Astrocyte (in vitro differentiated cells and primary cell): Measurements from ENCODE around the gene LRRC43. TPM values are rescaled to one million over a fixed set of nuclear protein-coding genes. Genes with fewer than 3 reads are reported as not detected.

ENCODE experiments used
- DNase-seq: peaks from one replicate; pipeline ENCODE4 v3.0.0-alpha.2; 2010; ENCODE audit warnings: low read depth
- FAIRE-seq: peaks from 2 replicates; lab custom pipeline; 2011; peaks lifted over from hg19 to GRCh38; lab: Jason Lieb, UNC
- H2AFZ ChIP-seq: 2 replicates; pipeline ENCODE4 v1.6.0; 2012; ENCODE audit warnings: low read depth, low read length, inconsistent platforms
- H3K27ac ChIP-seq: 2 replicates; pipeline ENCODE4 v1.5.1; 2011; ENCODE audit warnings: low read depth, low read length, inconsistent platforms
- H3K27me3 ChIP-seq: 2 replicates; pipeline ENCODE4 v1.6.0; 2011; ENCODE audit warnings: low read length, inconsistent platforms; ENCODE audit not compliant: insufficient read depth
- H3K36me3 ChIP-seq: 2 replicates; pipeline ENCODE4 v1.5.1; 2011; ENCODE audit warnings: low read length, inconsistent platforms; ENCODE audit not compliant: insufficient read depth
- H3K4me1 ChIP-seq: 2 replicates; pipeline ENCODE4 v1.5.1; 2011; ENCODE audit warnings: low read length, inconsistent platforms; ENCODE audit not compliant: insufficient read depth
- H3K4me2 ChIP-seq: 2 replicates; pipeline ENCODE4 v1.6.0; 2012; ENCODE audit warnings: low read length, inconsistent platforms
- H3K4me3 ChIP-seq: 2 replicates; pipeline ENCODE4 v1.5.1; 2011; ENCODE audit warnings: low read depth, mild to moderate bottlenecking, low read length, inconsistent platforms; ENCODE audit not compliant: insufficient read depth
- H3K79me2 ChIP-seq: 2 replicates; pipeline ENCODE4 v1.6.0; 2012; ENCODE audit warnings: mild to moderate bottlenecking, low read length, inconsistent platforms; ENCODE audit not compliant: insufficient read depth
- H3K9ac ChIP-seq: 2 replicates; pipeline ENCODE4 v1.6.0; 2012; ENCODE audit warnings: mild to moderate bottlenecking, low read length, inconsistent platforms
- H3K9me3 ChIP-seq: 2 replicates; pipeline ENCODE4 v1.5.1; 2012; ENCODE audit warnings: low read depth, mild to moderate bottlenecking, low read length, inconsistent platforms; ENCODE audit not compliant: insufficient read depth
- H4K20me1 ChIP-seq: 2 replicates; pipeline ENCODE4 v1.6.0; 2012; ENCODE audit warnings: low read length, inconsistent platforms; ENCODE audit not compliant: insufficient read depth
- H3K27ac Mint-ChIP-seq: one replicate; pipeline ENCODE4 v1.8.0; 2021; ENCODE audit warnings: mild to moderate bottlenecking, mixed read lengths; ENCODE audit not compliant: unreplicated experiment
- H3K27me3 Mint-ChIP-seq: one replicate; pipeline ENCODE4 v1.8.0; 2021; ENCODE audit warnings: low read depth, mixed read lengths; ENCODE audit not compliant: unreplicated experiment
- H3K36me3 Mint-ChIP-seq: one replicate; pipeline ENCODE4 v1.8.0; 2021; ENCODE audit warnings: low read depth, mixed read lengths; ENCODE audit not compliant: unreplicated experiment
- H3K4me1 Mint-ChIP-seq: one replicate; pipeline ENCODE4 v1.8.0; 2021; ENCODE audit warnings: low read depth, mixed read lengths; ENCODE audit not compliant: unreplicated experiment
- H3K4me3 Mint-ChIP-seq: one replicate; pipeline ENCODE4 v1.8.0; 2021; ENCODE audit warnings: mild to moderate bottlenecking, moderate library complexity, mixed read lengths; ENCODE audit not compliant: unreplicated experiment
- H3K9me3 Mint-ChIP-seq: one replicate; pipeline ENCODE4 v1.8.0; 2021; ENCODE audit warnings: mild to moderate bottlenecking, mixed read lengths; ENCODE audit not compliant: unreplicated experiment
- EZH2 ChIP-seq: IDR thresholded peaks from 2 replicates; pipeline ENCODE4 v1.6.1; 2012; ENCODE audit warnings: mild to moderate bottlenecking, low read length, inconsistent platforms; ENCODE audit not compliant: insufficient read depth
- total RNA-seq: library from RNA; stranded (reverse); gene quantifications from 2 replicates; pipeline ENCODE4 v1.2.1, GENCODE V29; 2021
- TF ChIP-seq, protein P1 (sequence below): IDR thresholded peaks from 2 replicates; pipeline ENCODE4 v1.5.1; 2011; ENCODE audit warnings: low read depth, mild to moderate bottlenecking, inconsistent platforms, low read length, moderate library complexity; ENCODE audit not compliant: insufficient read depth

LRRC43 gene
- total RNA-seq, 1 donor from 2014 or later = 0.73 TPM

GRCh38 chr12:122183588-122183940, 641 bp downstream of the LRRC43 start:
- Histone ChIP-seq H3K4me2 (peak overlapping the region; percentile 89), H3K4me1 (peaks cover 7% of the 10 kb centered on the region), H2AFZ (peak overlapping the region; percentile 81), H3K27me3 (no peaks in the 10 kb centered on the region), H3K9me3 (no peaks in the 10 kb centered on the region), H4K20me1 (no peaks in the 10 kb centered on the region), H3K79me2 (no peaks in the 10 kb centered on the region), H3K4me3 (no peak overlapping the region), H3K36me3 (no peaks in the 10 kb centered on the region), H3K9ac (peak overlapping the region; percentile 43), H3K27ac (no peak overlapping the region)
- H3K4me1 Mint-ChIP-seq = peaks cover 7% of the 10 kb centered on the region
- H3K27ac Mint-ChIP-seq = peak overlapping the region; percentile 26
- peak overlapping the region; percentile 45 for H3K4me3 Mint-ChIP-seq
- DNase-seq = no peak
- no peaks in the 10 kb centered on the region for H3K9me3 Mint-ChIP-seq
- TF ChIP-seq EZH2 = no peak
- TF ChIP-seq, protein P1, sequence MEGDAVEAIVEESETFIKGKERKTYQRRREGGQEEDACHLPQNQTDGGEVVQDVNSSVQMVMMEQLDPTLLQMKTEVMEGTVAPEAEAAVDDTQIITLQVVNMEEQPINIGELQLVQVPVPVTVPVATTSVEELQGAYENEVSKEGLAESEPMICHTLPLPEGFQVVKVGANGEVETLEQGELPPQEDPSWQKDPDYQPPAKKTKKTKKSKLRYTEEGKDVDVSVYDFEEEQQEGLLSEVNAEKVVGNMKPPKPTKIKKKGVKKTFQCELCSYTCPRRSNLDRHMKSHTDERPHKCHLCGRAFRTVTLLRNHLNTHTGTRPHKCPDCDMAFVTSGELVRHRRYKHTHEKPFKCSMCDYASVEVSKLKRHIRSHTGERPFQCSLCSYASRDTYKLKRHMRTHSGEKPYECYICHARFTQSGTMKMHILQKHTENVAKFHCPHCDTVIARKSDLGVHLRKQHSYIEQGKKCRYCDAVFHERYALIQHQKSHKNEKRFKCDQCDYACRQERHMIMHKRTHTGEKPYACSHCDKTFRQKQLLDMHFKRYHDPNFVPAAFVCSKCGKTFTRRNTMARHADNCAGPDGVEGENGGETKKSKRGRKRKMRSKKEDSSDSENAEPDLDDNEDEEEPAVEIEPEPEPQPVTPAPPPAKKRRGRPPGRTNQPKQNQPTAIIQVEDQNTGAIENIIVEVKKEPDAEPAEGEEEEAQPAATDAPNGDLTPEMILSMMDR = no peak
- peaks cover 2% of the 10 kb centered on the region for H3K36me3 Mint-ChIP-seq
- peaks cover 17% of the 10 kb centered on the region for H3K27me3 Mint-ChIP-seq
- FAIRE-seq = no peak

DNA sequence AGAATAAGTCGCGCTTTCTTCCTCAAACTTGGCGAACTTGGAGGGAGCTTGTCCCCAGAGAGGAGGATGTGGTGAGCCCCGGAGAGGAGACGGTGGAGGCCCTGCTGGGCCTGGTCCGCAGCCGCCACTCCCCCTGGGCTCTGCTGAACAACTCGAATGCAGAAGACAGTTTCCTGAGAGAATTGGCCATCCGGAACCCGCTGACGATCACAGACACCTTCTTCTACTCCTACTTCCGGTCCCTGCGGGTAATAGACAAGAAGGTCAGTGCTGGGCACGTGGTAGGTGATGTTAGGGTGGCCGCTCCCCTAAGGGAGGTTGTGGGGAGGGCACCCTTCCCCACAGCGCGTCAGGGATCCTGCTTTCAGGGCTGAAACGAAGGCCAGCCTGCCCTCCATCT, 1.6 kb downstream of the LRRC43 start:
- Histone ChIP-seq H3K4me1 (peaks cover 7% of the 10 kb centered on the region), H3K4me3 (no peak overlapping the region), H3K36me3 (no peaks in the 10 kb centered on the region), H3K79me2 (no peaks in the 10 kb centered on the region), H4K20me1 (no peaks in the 10 kb centered on the region), H3K27me3 (no peaks in the 10 kb centered on the region), H2AFZ (no peak overlapping the region), H3K4me2 (no peak overlapping the region), H3K27ac (no peak overlapping the region), H3K9me3 (no peaks in the 10 kb centered on the region), H3K9ac (no peak overlapping the region)
- TF ChIP-seq, protein P1 = no peak
- no peak for TF ChIP-seq EZH2
- no peak for DNase-seq
- Mint-ChIP-seq H3K9me3 (no peaks in the 10 kb centered on the region), H3K4me3 (peak overlapping the region; percentile 40), H3K36me3 (no peaks in the 10 kb centered on the region), H3K27ac (no peak overlapping the region), H3K4me1 (peaks cover 7% of the 10 kb centered on the region), H3K27me3 (peaks cover 17% of the 10 kb centered on the region)
- FAIRE-seq = no peak

GRCh38 chr12:122185079-122185478, 2.2 kb downstream of the LRRC43 start:
- DNase-seq (no peak), FAIRE-seq (no peak)
- Histone ChIP-seq H3K27me3 (no peaks in the 10 kb centered on the region), H4K20me1 (no peaks in the 10 kb centered on the region), H3K4me2 (no peak overlapping the region), H3K27ac (no peak overlapping the region), H3K36me3 (no peaks in the 10 kb centered on the region), H3K79me2 (no peaks in the 10 kb centered on the region), H3K9me3 (no peaks in the 10 kb centered on the region), H3K4me3 (no peak overlapping the region), H3K4me1 (peaks cover 5% of the 10 kb centered on the region), H3K9ac (no peak overlapping the region), H2AFZ (no peak overlapping the region)
- H3K36me3 Mint-ChIP-seq = no peaks in the 10 kb centered on the region
- no peaks in the 10 kb centered on the region for H3K9me3 Mint-ChIP-seq
- peaks cover 5% of the 10 kb centered on the region for H3K4me1 Mint-ChIP-seq
- no peak overlapping the region for H3K27ac Mint-ChIP-seq
- peak overlapping the region; percentile 40 for H3K4me3 Mint-ChIP-seq
- TF ChIP-seq, protein P1 = no peak
- peaks cover 17% of the 10 kb centered on the region for H3K27me3 Mint-ChIP-seq
